HG03039 (cell line): Measurements from ENCODE around the gene SPATA46.

Experiments
- ATAC-seq: cut with Tn5 transposase; IDR thresholded peaks from one replicate; pipeline ENCODE4 v1.9.1; 2021; ENCODE audit warnings: mild to moderate bottlenecking, moderate library complexity; ENCODE audit not compliant: unreplicated experiment

Gene SPATA46

DNA sequence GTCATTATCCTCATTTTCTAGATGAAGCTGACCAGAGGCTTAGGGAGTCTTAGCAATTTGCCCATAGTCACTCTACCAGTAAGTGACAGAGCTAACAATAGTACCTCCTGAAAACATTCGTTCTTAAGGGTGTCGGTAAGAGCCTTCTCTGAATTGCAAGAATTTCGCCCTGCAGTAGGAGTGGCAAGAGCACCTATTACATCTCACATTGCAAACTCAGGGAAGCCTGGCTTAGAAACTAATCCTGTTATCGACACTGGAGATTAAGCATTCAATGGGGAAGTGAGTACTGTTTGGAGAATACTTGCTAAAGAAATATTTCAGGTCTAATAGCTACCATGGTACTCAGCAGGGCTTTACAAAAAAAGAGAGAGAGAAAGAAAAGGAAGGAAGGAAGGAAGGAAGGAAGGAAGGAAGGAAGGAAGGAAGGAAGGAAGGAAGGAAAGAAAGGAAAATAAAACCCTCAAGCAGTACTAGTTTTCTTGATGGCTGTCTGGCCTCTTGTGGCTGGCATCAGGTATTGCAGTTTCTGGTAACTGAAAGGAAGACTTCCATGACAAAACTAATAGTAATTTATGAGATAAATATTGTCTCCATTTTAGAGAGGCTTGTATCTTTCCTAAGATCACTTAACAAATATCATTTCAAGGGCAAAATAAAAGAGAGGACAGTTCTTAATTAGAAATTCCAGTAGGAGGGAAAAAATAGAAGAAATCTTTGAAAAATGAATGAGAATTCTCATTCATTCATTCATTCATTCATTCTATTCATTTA, 15.3 kb upstream of the SPATA46 start:
- ATAC-seq: no peak

GRCh38 chr1:162390396-162391185, 13.9 kb upstream of the SPATA46 start:
- no peak for ATAC-seq

DNA sequence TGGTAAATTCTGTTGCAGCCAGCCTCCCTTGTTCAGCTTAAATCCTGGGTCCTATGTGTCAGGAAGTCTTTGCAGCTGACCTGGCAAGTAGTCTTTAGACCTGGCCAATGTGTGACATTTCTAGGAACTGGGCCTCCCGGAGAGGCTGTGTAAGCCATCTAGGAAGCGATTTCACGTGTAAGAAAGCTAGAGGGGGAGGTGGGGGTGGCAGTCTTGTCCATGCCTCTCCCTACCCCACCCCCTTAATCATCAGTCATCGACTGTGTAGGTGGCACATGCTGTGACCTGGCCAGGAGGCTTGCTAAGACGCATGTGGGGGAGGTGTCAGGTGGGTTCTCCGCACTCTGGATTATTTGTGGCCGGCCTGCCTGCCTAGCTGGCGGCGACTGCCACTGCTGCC, 13.3 kb upstream of the SPATA46 start:
- no peak for ATAC-seq

DNA sequence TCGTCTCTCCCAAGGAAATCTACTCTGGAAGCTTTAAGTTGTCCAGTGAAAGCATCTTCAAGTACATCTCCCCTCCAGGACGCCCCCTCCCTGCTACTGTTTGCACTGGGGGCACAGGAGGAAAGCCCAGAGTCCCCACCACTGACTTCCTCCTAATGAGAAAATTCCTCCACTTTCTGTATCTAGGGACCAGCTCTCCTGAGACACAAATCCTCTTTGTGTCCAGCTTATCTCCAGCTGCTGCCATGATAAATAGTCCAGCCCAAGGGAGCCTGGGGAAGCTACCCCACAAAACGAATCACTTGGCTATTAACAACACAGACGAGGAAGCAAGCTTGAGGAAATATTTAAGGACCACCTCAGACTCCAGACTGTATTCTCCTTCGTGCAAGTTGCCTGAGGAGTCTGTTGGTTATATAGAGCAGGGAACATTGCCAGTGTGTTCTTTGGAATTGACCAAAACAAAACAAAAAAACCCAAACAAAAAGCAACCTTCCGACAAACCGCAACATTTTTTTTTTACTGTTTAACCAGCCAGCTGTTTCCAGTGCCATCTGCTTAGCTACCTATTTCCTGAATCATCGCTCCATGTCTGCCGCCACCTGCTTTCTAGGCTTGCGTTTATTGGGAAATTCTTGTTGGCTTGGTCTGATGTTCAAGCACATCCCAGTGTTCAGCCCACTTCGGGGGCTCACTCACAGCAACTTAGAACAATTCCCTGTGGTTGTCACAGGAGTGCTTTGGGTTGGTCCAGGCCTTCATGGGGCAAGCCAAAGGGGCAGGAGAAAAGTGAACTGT, 12.6 kb upstream of the SPATA46 start:
- no peak for ATAC-seq

- no peak for ATAC-seq
These were observed 12.0 kb upstream of the SPATA46 start for GRCh38 chr1:162388615-162389014.

- ATAC-seq: no peak
These were observed 11.5 kb upstream of the SPATA46 start for GRCh38 chr1:162388083-162388594.

GRCh38 chr1:162387226-162388082, 10.8 kb upstream of the SPATA46 start:
- ATAC-seq: no peak

DNA sequence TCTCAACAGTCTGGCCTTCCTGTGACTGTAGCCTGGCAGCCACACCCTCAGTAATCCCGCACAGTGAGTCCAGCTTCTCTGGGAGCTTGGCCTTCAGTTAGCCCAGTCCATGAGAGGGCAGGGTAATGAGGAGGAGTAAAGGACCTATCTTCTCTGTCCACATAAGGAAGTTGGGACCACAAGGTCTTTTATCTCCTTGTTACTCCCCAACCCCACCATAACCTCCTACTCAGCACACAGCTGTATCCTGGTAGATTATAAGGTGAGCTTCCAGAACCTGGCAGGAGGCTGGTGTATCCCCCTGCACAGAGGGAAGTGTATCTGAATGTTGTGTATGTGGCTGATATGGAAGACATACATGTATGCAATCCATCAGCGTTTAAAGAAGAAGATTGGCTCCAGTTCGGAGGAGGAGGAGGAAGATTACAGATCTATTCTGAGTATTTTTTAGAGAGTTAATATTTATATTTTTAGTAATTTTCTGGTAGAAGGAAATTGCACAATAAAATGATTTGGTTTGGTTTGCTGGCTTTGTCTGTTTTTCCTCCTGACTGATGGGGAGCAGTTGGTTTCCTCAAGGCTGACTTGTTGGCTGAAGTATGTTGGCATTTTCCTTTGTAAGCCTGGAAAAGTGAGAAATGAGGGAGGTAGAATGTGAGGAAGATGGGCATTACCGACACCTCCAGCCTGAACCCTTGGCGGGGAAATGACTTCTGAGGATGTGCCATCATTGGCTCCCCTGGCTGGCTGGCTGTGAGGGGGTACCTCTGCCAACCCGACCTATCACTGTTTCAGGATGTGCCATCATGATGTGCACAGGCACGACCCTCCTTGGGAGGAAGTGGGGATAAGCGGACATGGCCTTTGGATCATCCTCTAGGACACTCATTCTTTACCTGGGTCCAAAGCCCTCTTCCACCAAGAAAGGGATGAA, 9.9 kb upstream of the SPATA46 start:
- no peak for ATAC-seq

- ATAC-seq: no peak
These were observed 9.0 kb upstream of the SPATA46 start for GRCh38 chr1:162385702-162386101.

GRCh38 chr1:162385280-162385623, 8.6 kb upstream of the SPATA46 start:
- no peak for ATAC-seq

DNA sequence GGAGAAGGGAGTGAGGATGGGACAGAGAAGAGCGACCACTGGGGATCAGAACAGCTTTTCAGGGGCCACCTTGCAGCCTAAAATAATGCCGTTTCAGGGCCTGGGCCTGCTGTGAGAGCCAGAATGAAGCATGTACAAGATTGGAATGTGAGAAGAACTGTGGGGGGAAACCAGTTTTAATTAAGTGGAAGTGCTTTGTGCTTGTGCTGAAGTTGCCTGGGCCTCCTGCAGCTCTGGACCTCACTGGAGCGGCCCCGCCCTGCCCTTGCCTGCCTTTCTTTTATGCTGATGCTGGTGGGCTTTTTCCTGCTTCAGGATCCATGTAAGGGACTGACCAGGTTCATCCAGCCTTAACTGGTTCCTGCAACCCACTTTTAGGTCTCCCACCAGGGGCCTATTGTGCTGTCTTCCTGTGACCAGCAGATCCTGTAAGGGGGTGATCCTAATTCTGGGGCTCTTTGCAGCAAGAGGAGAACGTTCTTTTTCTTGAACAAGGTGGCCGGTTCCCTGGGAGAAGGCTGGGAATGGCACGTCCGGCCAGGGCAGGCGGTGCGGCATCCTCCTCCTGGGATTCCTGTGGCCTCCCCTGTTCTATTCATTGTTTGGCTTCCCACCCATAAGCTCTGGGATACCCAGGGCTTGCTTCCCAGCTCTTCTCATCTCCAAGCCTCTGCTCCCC, 8.1 kb upstream of the SPATA46 start:
- no peak for ATAC-seq

- ATAC-seq: no peak
These were observed 7.5 kb upstream of the SPATA46 start for GRCh38 chr1:162384116-162384515.

DNA sequence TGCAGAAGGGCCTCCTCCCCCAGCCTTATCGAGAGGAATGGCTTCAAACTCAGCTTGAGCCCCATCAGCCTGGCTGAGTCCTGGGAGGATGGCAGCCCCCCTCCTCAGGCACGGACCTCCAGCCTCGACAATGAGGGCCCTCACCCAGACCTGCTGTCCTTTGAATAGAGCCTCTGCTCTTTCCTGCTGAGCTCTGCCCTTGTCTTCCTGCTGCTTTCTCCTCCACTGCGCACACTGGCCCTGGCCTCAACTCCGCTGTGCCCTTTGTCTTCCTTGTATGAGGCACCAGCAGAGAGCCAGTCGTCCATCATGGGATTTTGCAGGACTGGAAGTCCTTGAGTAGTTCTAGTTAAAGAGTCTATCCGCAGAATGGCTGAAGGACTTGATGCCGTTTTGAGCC, 6.9 kb upstream of the SPATA46 start:
- ATAC-seq: no peak

- ATAC-seq: no peak
These were observed 6.4 kb upstream of the SPATA46 start for GRCh38 chr1:162383091-162383490.

GRCh38 chr1:162381941-162382750, 5.5 kb upstream of the SPATA46 start:
- ATAC-seq: no peak

GRCh38 chr1:162381383-162381782, 4.7 kb upstream of the SPATA46 start, which contains the start of gene C1orf226:
Gene C1orf226 (plus strand): TSS chr1:162381728. CDS start chr1:162381902, 174 bp downstream.
- no peak for ATAC-seq

GRCh38 chr1:162380061-162380846, 3.6 kb upstream of the SPATA46 start:
- ATAC-seq: no peak
